WERI-Rb-1 (cell line): ENCODE data around the gene OXER1.

Experiments
- DNase-seq: peaks from one replicate; pipeline ENCODE4 v3.0.0-alpha.2; 2020
- H3K27ac ChIP-seq: fragments of 250-450 bp; sonication (Bioruptor Pico); 2 replicates; pipeline ENCODE4 v1.5.1; 2020; ENCODE audit warnings: mild to moderate bottlenecking, moderate library complexity
- H3K27me3 ChIP-seq: fragments of 250-450 bp; sonication (Bioruptor Pico); 2 replicates; pipeline ENCODE4 v1.5.1; 2021; ENCODE audit warnings: mild to moderate bottlenecking, low read depth, moderate library complexity; ENCODE audit not compliant: insufficient read depth, severe bottlenecking
- H3K36me3 ChIP-seq: fragments of 250-450 bp; sonication (Bioruptor Pico); 2 replicates; pipeline ENCODE4 v1.5.1; 2020; ENCODE audit warnings: mild to moderate bottlenecking, moderate library complexity
- H3K4me3 ChIP-seq: 2 replicates; pipeline ENCODE4 v1.5.1; 2011; ENCODE audit warnings: low read depth, mild to moderate bottlenecking, control low read depth, low read length
- H3K9me3 ChIP-seq: fragments of 250-450 bp; sonication (Bioruptor Pico); 2 replicates; pipeline ENCODE4 v1.5.1; 2021; ENCODE audit warnings: mild to moderate bottlenecking, moderate library complexity; ENCODE audit not compliant: severe bottlenecking
- CTCF ChIP-seq: IDR thresholded peaks from 2 replicates; pipeline ENCODE4 v1.5.1; 2011; ENCODE audit warnings: low read depth, mild to moderate bottlenecking, control low read depth, inconsistent platforms, low read length

The OXER1 gene

GRCh38 chr2:42723465-42723864 is 40.5 kb downstream of the OXER1 start:
- H3K36me3 ChIP-seq: no peaks in the 10 kb centered on the region
- DNase-seq: no peak
- H3K27ac ChIP-seq: no peak overlapping the region
- no peak for TF ChIP-seq CTCF
- no peaks in the 10 kb centered on the region for H3K27me3 ChIP-seq
- no peaks in the 10 kb centered on the region for H3K9me3 ChIP-seq
- H3K4me3 ChIP-seq: no peak overlapping the region

GRCh38 chr2:42722320-42723190 is 41.4 kb downstream of the OXER1 start:
- TF ChIP-seq CTCF: no peak
- Histone ChIP-seq H3K27me3 (no peaks in the 10 kb centered on the region), H3K9me3 (no peaks in the 10 kb centered on the region), H3K27ac (no peak overlapping the region), H3K36me3 (no peaks in the 10 kb centered on the region), H3K4me3 (no peak overlapping the region)
- DNase-seq: no peak

GRCh38 chr2:42721898-42722297 is 42.0 kb downstream of the OXER1 start:
- no peak for DNase-seq
- Histone ChIP-seq H3K27me3 (no peaks in the 10 kb centered on the region), H3K9me3 (no peaks in the 10 kb centered on the region), H3K4me3 (no peak overlapping the region), H3K36me3 (no peaks in the 10 kb centered on the region), H3K27ac (no peak overlapping the region)
- no peak for TF ChIP-seq CTCF

- Histone ChIP-seq H3K4me3 (no peak overlapping the region), H3K9me3 (no peaks in the 10 kb centered on the region), H3K27me3 (no peaks in the 10 kb centered on the region), H3K36me3 (peaks cover 3% of the 10 kb centered on the region), H3K27ac (no peak overlapping the region)
- no peak for DNase-seq
- no peak for TF ChIP-seq CTCF
Measured at GRCh38 chr2:42714686-42715085, 49.2 kb downstream of the OXER1 start.

- H3K27ac ChIP-seq: no peak overlapping the region
- DNase-seq: no peak
- no peak for TF ChIP-seq CTCF
- no peaks in the 10 kb centered on the region for H3K9me3 ChIP-seq
- H3K4me3 ChIP-seq: no peak overlapping the region
- H3K27me3 ChIP-seq: no peaks in the 10 kb centered on the region
- H3K36me3 ChIP-seq: peaks cover 7% of the 10 kb centered on the region
Measured at GRCh38 chr2:42713920-42714319, 50.0 kb downstream of the OXER1 start.

GRCh38 chr2:42712934-42713333 is 51.0 kb downstream of the OXER1 start:
- DNase-seq: no peak
- no peak overlapping the region for H3K27ac ChIP-seq
- H3K9me3 ChIP-seq: no peaks in the 10 kb centered on the region
- TF ChIP-seq CTCF: no peak
- H3K36me3 ChIP-seq: peaks cover 13% of the 10 kb centered on the region
- no peak overlapping the region for H3K4me3 ChIP-seq
- no peaks in the 10 kb centered on the region for H3K27me3 ChIP-seq
